Measurements from ENCODE around the gene ANKRD11. TPM values are rescaled to one million over a fixed set of nuclear protein-coding genes. Genes with fewer than 3 reads are reported as not detected.
"Not testable (repeated sequence)": the region's sequence is repeated elsewhere in the genome, so short reads cannot be mapped to it uniquely, and the experiment has no call there.

ANKRD11 gene
- total RNA-seq, 1 donor from 2014 or later = 209 TPM

DNA sequence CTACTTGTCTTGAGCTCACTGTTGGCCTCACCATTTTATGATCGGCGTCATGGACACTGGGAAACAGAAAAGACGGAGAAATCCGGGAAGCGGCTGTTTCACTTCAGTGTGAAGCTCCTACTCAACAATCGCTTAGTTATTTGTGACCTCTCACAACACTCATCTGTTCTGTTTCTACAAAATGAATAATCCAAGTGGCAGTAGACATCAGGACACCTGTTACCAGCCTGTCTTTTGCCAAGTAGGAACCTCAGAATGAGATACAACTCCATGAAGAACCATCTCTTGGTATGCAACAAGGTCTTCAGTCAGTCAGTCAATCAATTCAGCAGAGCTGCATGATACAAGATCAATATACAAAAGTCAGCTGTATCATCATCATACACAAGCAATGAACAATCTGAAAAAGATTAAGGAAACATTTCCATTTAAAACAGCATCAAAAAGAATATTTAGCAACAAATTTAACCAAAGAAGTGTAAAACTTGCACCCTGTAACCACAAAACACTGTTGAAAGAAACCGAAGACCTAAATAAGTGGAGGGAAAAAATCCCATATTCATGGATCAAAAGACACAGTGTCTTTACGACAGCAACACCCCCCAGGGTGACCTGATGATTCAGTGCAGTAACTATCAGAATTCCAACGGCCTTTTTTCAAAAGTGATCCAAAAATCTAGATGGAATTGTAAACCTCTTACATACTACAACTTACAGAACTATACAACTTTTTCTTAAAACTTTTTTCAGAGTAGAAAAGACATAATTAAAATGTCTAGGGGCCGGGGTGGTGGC, 63.4 kb downstream of the ANKRD11 start:
- peaks cover 45% of the 10 kb centered on the region for H3K4me1 Mint-ChIP-seq (ENCODE audit: unreplicated experiment)
- H3K27ac Mint-ChIP-seq (ENCODE audit: unreplicated experiment) = peak overlapping the region; percentile 12
- TF ChIP-seq, protein P1, sequence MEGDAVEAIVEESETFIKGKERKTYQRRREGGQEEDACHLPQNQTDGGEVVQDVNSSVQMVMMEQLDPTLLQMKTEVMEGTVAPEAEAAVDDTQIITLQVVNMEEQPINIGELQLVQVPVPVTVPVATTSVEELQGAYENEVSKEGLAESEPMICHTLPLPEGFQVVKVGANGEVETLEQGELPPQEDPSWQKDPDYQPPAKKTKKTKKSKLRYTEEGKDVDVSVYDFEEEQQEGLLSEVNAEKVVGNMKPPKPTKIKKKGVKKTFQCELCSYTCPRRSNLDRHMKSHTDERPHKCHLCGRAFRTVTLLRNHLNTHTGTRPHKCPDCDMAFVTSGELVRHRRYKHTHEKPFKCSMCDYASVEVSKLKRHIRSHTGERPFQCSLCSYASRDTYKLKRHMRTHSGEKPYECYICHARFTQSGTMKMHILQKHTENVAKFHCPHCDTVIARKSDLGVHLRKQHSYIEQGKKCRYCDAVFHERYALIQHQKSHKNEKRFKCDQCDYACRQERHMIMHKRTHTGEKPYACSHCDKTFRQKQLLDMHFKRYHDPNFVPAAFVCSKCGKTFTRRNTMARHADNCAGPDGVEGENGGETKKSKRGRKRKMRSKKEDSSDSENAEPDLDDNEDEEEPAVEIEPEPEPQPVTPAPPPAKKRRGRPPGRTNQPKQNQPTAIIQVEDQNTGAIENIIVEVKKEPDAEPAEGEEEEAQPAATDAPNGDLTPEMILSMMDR (IDR thresholded peaks at IDR 0.05) = no peak
- no peaks in the 10 kb centered on the region for H3K9me3 Mint-ChIP-seq (ENCODE audit: unreplicated experiment)
- no peak for DNase-seq (ENCODE audit: extremely low spot score, unreplicated experiment)
- H3K4me3 Mint-ChIP-seq (ENCODE audit: unreplicated experiment) = no peak overlapping the region
- no peaks in the 10 kb centered on the region for H3K27me3 Mint-ChIP-seq (ENCODE audit: unreplicated experiment)
- peaks cover 4% of the 10 kb centered on the region for H3K36me3 Mint-ChIP-seq (ENCODE audit: unreplicated experiment)

- Mint-ChIP-seq H3K9me3 (ENCODE audit: unreplicated experiment) (no peaks in the 10 kb centered on the region), H3K36me3 (ENCODE audit: unreplicated experiment) (no peaks in the 10 kb centered on the region), H3K4me1 (ENCODE audit: unreplicated experiment) (peaks cover 52% of the 10 kb centered on the region), H3K27me3 (ENCODE audit: unreplicated experiment) (no peaks in the 10 kb centered on the region), H3K4me3 (ENCODE audit: unreplicated experiment) (no peak overlapping the region), H3K27ac (ENCODE audit: unreplicated experiment) (no peak overlapping the region)
- TF ChIP-seq, protein P1 (IDR thresholded peaks at IDR 0.05) = no peak
- DNase-seq (ENCODE audit: extremely low spot score, unreplicated experiment) = no peak
Observed at GRCh38 chr16:89425523-89425922, 64.8 kb downstream of the ANKRD11 start.

GRCh38 chr16:89423681-89424260, 66.6 kb downstream of the ANKRD11 start:
- H3K4me3 Mint-ChIP-seq (ENCODE audit: unreplicated experiment) = no peak overlapping the region
- DNase-seq (ENCODE audit: extremely low spot score, unreplicated experiment) = no peak

GRCh38 chr16:89422905-89423630, 67.3 kb downstream of the ANKRD11 start:
- Mint-ChIP-seq H3K4me3 (ENCODE audit: unreplicated experiment) (peak overlapping the region; percentile 33), H3K9me3 (ENCODE audit: unreplicated experiment) (no peaks in the 10 kb centered on the region), H3K4me1 (ENCODE audit: unreplicated experiment) (peaks cover 64% of the 10 kb centered on the region), H3K27me3 (ENCODE audit: unreplicated experiment) (no peaks in the 10 kb centered on the region), H3K36me3 (ENCODE audit: unreplicated experiment) (peaks cover 2% of the 10 kb centered on the region), H3K27ac (ENCODE audit: unreplicated experiment) (peak overlapping the region; percentile 80)
- no peak for DNase-seq (ENCODE audit: extremely low spot score, unreplicated experiment)
- TF ChIP-seq, protein P1 (IDR thresholded peaks at IDR 0.05) = no peak

More at GRCh38 chr16:89423681-89424260, 66.6 kb downstream of the ANKRD11 start:
- H3K4me1 Mint-ChIP-seq (ENCODE audit: unreplicated experiment) = peaks cover 60% of the 10 kb centered on the region
- peak overlapping the region; percentile 7 for H3K27ac Mint-ChIP-seq (ENCODE audit: unreplicated experiment)
- no peaks in the 10 kb centered on the region for H3K27me3 Mint-ChIP-seq (ENCODE audit: unreplicated experiment)
- H3K9me3 Mint-ChIP-seq (ENCODE audit: unreplicated experiment) = no peaks in the 10 kb centered on the region
- no peaks in the 10 kb centered on the region for H3K36me3 Mint-ChIP-seq (ENCODE audit: unreplicated experiment)
- TF ChIP-seq, protein P1 (IDR thresholded peaks at IDR 0.05) = no peak

DNA sequence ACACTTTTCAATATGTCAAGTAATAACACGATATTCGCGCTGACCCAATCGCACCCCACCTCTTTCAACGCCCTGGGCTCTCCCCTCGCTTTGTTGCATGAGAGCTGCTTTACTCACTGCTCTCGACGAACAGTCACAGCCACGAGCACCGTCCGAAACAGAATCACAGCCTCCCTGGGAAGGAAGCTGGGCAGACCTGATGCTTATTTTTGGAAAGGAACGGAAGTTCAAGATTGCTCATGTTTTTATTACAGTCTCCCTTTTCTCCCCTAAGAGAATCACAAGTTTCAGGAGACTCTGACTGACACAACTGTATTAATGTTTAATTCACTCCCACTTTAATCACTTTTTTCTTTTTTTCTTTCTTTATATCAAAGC, 67.8 kb downstream of the ANKRD11 start:
- no peak for DNase-seq (ENCODE audit: extremely low spot score, unreplicated experiment)
- no peaks in the 10 kb centered on the region for H3K27me3 Mint-ChIP-seq (ENCODE audit: unreplicated experiment)
- no peaks in the 10 kb centered on the region for H3K9me3 Mint-ChIP-seq (ENCODE audit: unreplicated experiment)
- TF ChIP-seq, protein P1 (IDR thresholded peaks at IDR 0.05) = no peak
- H3K4me3 Mint-ChIP-seq (ENCODE audit: unreplicated experiment) = peak overlapping the region; percentile 33
- H3K4me1 Mint-ChIP-seq (ENCODE audit: unreplicated experiment) = peaks cover 66% of the 10 kb centered on the region
- H3K36me3 Mint-ChIP-seq (ENCODE audit: unreplicated experiment) = peaks cover 2% of the 10 kb centered on the region
- peak overlapping the region; percentile 80 for H3K27ac Mint-ChIP-seq (ENCODE audit: unreplicated experiment)

GRCh38 chr16:89421300-89421699, 69.1 kb downstream of the ANKRD11 start:
- H3K9me3 Mint-ChIP-seq (ENCODE audit: unreplicated experiment); H3K27me3 Mint-ChIP-seq (ENCODE audit: unreplicated experiment); H3K36me3 Mint-ChIP-seq (ENCODE audit: unreplicated experiment); H3K4me3 Mint-ChIP-seq (ENCODE audit: unreplicated experiment); H3K27ac Mint-ChIP-seq (ENCODE audit: unreplicated experiment); DNase-seq (ENCODE audit: extremely low spot score, unreplicated experiment): not testable (repeated sequence)
- H3K4me1 Mint-ChIP-seq (ENCODE audit: unreplicated experiment) = peaks cover 63% of the 10 kb centered on the region

Measured in osteocyte (in vitro differentiated cells).